Measurements from ENCODE around the gene METTL27. TPM values are rescaled to one million over a fixed set of nuclear protein-coding genes. Genes with fewer than 3 reads are reported as not detected.
"Not testable (repeated sequence)": the region's sequence is repeated elsewhere in the genome, so short reads cannot be mapped to it uniquely, and the experiment has no call there.

The METTL27 gene
- total RNA-seq, 1 donor from 2014 or later = 2.6 TPM

- intact Hi-C loops (cut with micrococcal nuclease) = no loop called here
These were observed 19.8 kb downstream of the METTL27 start for GRCh38 chr7:73822319-73823173.

- intact Hi-C loops (cut with micrococcal nuclease) = not testable (repeated sequence)
These were observed 20.6 kb downstream of the METTL27 start for GRCh38 chr7:73821597-73822285.

GRCh38 chr7:73820013-73820412, 22.3 kb downstream of the METTL27 start:
- intact Hi-C loops (cut with micrococcal nuclease) = no loop called here

- intact Hi-C loops (cut with micrococcal nuclease) = no loop called here
These were observed 25.2 kb downstream of the METTL27 start for GRCh38 chr7:73817121-73817520.

- intact Hi-C loops (cut with micrococcal nuclease) = no loop called here
These were observed 26.9 kb downstream of the METTL27 start for GRCh38 chr7:73815436-73815835.

GRCh38 chr7:73812996-73813395, 29.3 kb downstream of the METTL27 start:
- intact Hi-C loops (cut with micrococcal nuclease) = no loop called here

- intact Hi-C loops (cut with micrococcal nuclease) = loop anchor here (1.0 kb wide), 1 partner anchor 44 kb away; no protein-coding TSS in a partner anchor
These were observed 30.6 kb downstream of the METTL27 start for GRCh38 chr7:73811760-73812168.

GRCh38 chr7:73810998-73811360, 31.3 kb downstream of the METTL27 start:
- intact Hi-C loops (cut with micrococcal nuclease) = loop anchor here (1.0 kb wide), 1 partner anchor 44 kb away; no protein-coding TSS in a partner anchor

GRCh38 chr7:73809467-73809951, 32.8 kb downstream of the METTL27 start:
- intact Hi-C loops (cut with micrococcal nuclease) = no loop called here

- intact Hi-C loops (cut with micrococcal nuclease) = no loop called here
These were observed 39.9 kb downstream of the METTL27 start for GRCh38 chr7:73802459-73802858.

- intact Hi-C loops (cut with micrococcal nuclease) = no loop called here
These were observed 40.7 kb downstream of the METTL27 start for GRCh38 chr7:73801577-73801976.

- intact Hi-C loops (cut with micrococcal nuclease) = no loop called here
These were observed 42.8 kb downstream of the METTL27 start for GRCh38 chr7:73799282-73800141.

- intact Hi-C loops (cut with micrococcal nuclease) = not testable (repeated sequence)
These were observed 45.1 kb downstream of the METTL27 start for GRCh38 chr7:73797176-73797575.

GRCh38 chr7:73796656-73797055, 45.7 kb downstream of the METTL27 start:
- intact Hi-C loops (cut with micrococcal nuclease) = not testable (repeated sequence)

GRCh38 chr7:73795188-73795587, 47.1 kb downstream of the METTL27 start:
- intact Hi-C loops (cut with micrococcal nuclease) = not testable (repeated sequence)

GRCh38 chr7:73791170-73791690, 51.1 kb downstream of the METTL27 start:
- intact Hi-C loops (cut with micrococcal nuclease) = not testable (repeated sequence)

GRCh38 chr7:73789051-73789450, 53.3 kb downstream of the METTL27 start:
- intact Hi-C loops (cut with micrococcal nuclease) = no loop called here

GRCh38 chr7:73787786-73788048, 54.6 kb downstream of the METTL27 start:
- intact Hi-C loops (cut with micrococcal nuclease) = not testable (repeated sequence)

GRCh38 chr7:73786588-73786987, 55.7 kb downstream of the METTL27 start:
- intact Hi-C loops (cut with micrococcal nuclease) = no loop called here
